ENCODE results near the gene LILRB1.
"Not testable (repeated sequence)": the region's sequence is repeated elsewhere in the genome, so short reads cannot be mapped to it uniquely, and the experiment has no call there.

Gene LILRB1

GRCh38 chr19:54630262-54630661 lies at the start of gene LILRB1:
TSS of gene LILRB1 (plus strand) at chr19:54630484. CDS start at chr19:54631074, 590 bp downstream.
- DNase-seq, result not testable (repeated sequence)

- no peak for DNase-seq
Measured at GRCh38 chr19:54586397-54586796, 43.9 kb upstream of the LILRB1 start.

GRCh38 chr19:54587026-54587425 lies 43.3 kb upstream of the LILRB1 start:
- no peak for DNase-seq

GRCh38 chr19:54593445-54593844 lies 36.8 kb upstream of the LILRB1 start, which contains the start of gene LILRA1:
TSS of gene LILRA1 (plus strand) at chr19:54593632. CDS start at chr19:54594245, 613 bp downstream.
- DNase-seq, result not testable (repeated sequence)

GRCh38 chr19:54593931-54594626 lies 36.2 kb upstream of the LILRB1 start:
- not testable (repeated sequence) for DNase-seq

- DNase-seq, result no peak
Measured at GRCh38 chr19:54594737-54595136, 35.5 kb upstream of the LILRB1 start.

GRCh38 chr19:54595680-54596436 lies 34.4 kb upstream of the LILRB1 start:
- DNase-seq, result not testable (repeated sequence)

GRCh38 chr19:54600212-54600611 lies 30.1 kb upstream of the LILRB1 start:
- DNase-seq, result no peak

GRCh38 chr19:54606230-54606629 lies 24.1 kb upstream of the LILRB1 start:
- no peak for DNase-seq

GRCh38 chr19:54606891-54607784 lies 23.1 kb upstream of the LILRB1 start:
- DNase-seq, result no peak

- no peak for DNase-seq
Measured at GRCh38 chr19:54607785-54608150, 22.5 kb upstream of the LILRB1 start.

GRCh38 chr19:54608205-54608604 lies 22.1 kb upstream of the LILRB1 start:
- DNase-seq, result no peak

- no peak for DNase-seq
Measured at GRCh38 chr19:54608792-54609191, 21.5 kb upstream of the LILRB1 start.

GRCh38 chr19:54609356-54609791 lies 20.9 kb upstream of the LILRB1 start:
- no peak for DNase-seq

GRCh38 chr19:54612428-54612827 lies 17.9 kb upstream of the LILRB1 start:
- DNase-seq, result no peak

GRCh38 chr19:54614726-54615125 lies 15.6 kb upstream of the LILRB1 start:
- no peak for DNase-seq

- no peak for DNase-seq
Measured at GRCh38 chr19:54616057-54616456, 14.2 kb upstream of the LILRB1 start.

- DNase-seq, result no peak
Measured at GRCh38 chr19:54616821-54617560, 13.3 kb upstream of the LILRB1 start.

GRCh38 chr19:54620464-54620863 lies 9.8 kb upstream of the LILRB1 start:
- DNase-seq, result no peak

- no peak for DNase-seq
Measured at GRCh38 chr19:54622431-54622830, 7.9 kb upstream of the LILRB1 start.

- not testable (repeated sequence) for DNase-seq
Measured at GRCh38 chr19:54624234-54624633, 6.0 kb upstream of the LILRB1 start.

Measured in NCI-H187 treated with DMSO at 0.1 percent for 48 hours (cell line).